Measurements from ENCODE around the gene DYNC1H1.

- TF ChIP-seq GATA2 (IDR thresholded peaks at IDR 0.05; ENCODE audit: low read depth, low read length) (no peak), GATA3 (IDR thresholded peaks at IDR 0.05; ENCODE audit: low read depth, low read length) (no peak)
Observed at GRCh38 chr14:102037686-102038085, 73.3 kb downstream of the DYNC1H1 start.

All from SH-SY5Y (cell line).